Inferior parietal cortex (tissue), 1 donor: ENCODE measurements around the gene KIF26A.
"Not testable (repeated sequence)": the region's sequence is repeated elsewhere in the genome, so short reads cannot be mapped to it uniquely, and the experiment has no call there.

Experiments
- DNase-seq: peaks from one replicate; pipeline ENCODE4 v3.0.0-alpha.2; 2016; ENCODE audit errors: extremely low spot score

The KIF26A gene

GRCh38 chr14:104222396-104223036 lies 84.1 kb downstream of the KIF26A start:
- DNase-seq = no peak

- DNase-seq = no peak
These were observed 85.0 kb downstream of the KIF26A start for GRCh38 chr14:104223101-104224041.

GRCh38 chr14:104224131-104224505 lies 85.7 kb downstream of the KIF26A start:
- no peak for DNase-seq

- no peak for DNase-seq
These were observed 86.3 kb downstream of the KIF26A start for GRCh38 chr14:104224506-104225277.

GRCh38 chr14:104225278-104226190 lies 87.1 kb downstream of the KIF26A start:
- DNase-seq = not testable (repeated sequence)

GRCh38 chr14:104226421-104227383 lies 88.3 kb downstream of the KIF26A start:
- DNase-seq = no peak

- no peak for DNase-seq
These were observed 89.4 kb downstream of the KIF26A start for GRCh38 chr14:104227806-104228205.

GRCh38 chr14:104228221-104228620 lies 89.8 kb downstream of the KIF26A start:
- no peak for DNase-seq

GRCh38 chr14:104228716-104229533 lies 90.5 kb downstream of the KIF26A start:
- DNase-seq = no peak

- no peak for DNase-seq
These were observed 91.2 kb downstream of the KIF26A start for GRCh38 chr14:104229534-104230055.

- DNase-seq = no peak
These were observed 91.9 kb downstream of the KIF26A start for GRCh38 chr14:104230119-104230815.
